ENCODE data around the gene ZNF292. TPM values are rescaled to one million over a fixed set of nuclear protein-coding genes. Genes with fewer than 3 reads are reported as not detected.

Gene ZNF292
- total RNA-seq, 4 donors from 2014 or later, result 17.8 to 40.0 (median 21.3) TPM

DNA sequence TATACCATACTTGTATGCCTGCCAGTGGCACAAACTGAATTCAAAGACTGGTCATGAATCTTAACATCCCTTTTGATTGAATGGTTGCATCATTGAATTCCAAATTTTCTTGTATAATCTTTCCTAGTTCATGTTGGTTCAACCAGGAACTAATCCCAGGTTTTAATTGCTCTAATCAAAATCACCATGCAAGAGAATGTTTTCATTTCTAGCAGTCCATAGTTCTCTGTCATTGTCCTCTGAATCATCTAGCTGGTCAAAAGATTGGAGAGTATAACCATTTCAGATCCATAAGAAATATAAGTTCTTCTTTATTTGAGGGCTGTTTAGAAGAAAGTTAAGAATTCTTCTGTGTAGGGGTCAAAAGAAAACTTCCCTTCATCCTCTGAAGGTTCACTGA lies 57.2 kb downstream of the ZNF292 start:
- no peak for ATAC-seq (ENCODE audit: low FRiP score)
- no peak for DNase-seq (ENCODE audit: low spot score)
- TF ChIP-seq, protein P1, sequence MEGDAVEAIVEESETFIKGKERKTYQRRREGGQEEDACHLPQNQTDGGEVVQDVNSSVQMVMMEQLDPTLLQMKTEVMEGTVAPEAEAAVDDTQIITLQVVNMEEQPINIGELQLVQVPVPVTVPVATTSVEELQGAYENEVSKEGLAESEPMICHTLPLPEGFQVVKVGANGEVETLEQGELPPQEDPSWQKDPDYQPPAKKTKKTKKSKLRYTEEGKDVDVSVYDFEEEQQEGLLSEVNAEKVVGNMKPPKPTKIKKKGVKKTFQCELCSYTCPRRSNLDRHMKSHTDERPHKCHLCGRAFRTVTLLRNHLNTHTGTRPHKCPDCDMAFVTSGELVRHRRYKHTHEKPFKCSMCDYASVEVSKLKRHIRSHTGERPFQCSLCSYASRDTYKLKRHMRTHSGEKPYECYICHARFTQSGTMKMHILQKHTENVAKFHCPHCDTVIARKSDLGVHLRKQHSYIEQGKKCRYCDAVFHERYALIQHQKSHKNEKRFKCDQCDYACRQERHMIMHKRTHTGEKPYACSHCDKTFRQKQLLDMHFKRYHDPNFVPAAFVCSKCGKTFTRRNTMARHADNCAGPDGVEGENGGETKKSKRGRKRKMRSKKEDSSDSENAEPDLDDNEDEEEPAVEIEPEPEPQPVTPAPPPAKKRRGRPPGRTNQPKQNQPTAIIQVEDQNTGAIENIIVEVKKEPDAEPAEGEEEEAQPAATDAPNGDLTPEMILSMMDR (IDR thresholded peaks at IDR 0.05), result no peak

GRCh38 chr6:87213364-87213763 lies 58.0 kb downstream of the ZNF292 start:
- no peak for ATAC-seq (ENCODE audit: low FRiP score)
- TF ChIP-seq, protein P1 (IDR thresholded peaks at IDR 0.05), result no peak
- DNase-seq (ENCODE audit: low spot score), result no peak

GRCh38 chr6:87214831-87215230 lies 59.5 kb downstream of the ZNF292 start:
- TF ChIP-seq, protein P1 (IDR thresholded peaks at IDR 0.05), result no peak
- no peak for DNase-seq (ENCODE audit: low spot score)
- ATAC-seq (ENCODE audit: low FRiP score), result no peak

- DNase-seq (ENCODE audit: low spot score) (no peak), ATAC-seq (ENCODE audit: low FRiP score) (no peak)
- TF ChIP-seq, protein P1 (IDR thresholded peaks at IDR 0.05), result no peak
These were observed 65.6 kb downstream of the ZNF292 start for GRCh38 chr6:87220997-87221396.

- ATAC-seq (ENCODE audit: low FRiP score) (no peak), DNase-seq (ENCODE audit: low spot score) (no peak)
- TF ChIP-seq, protein P1 (IDR thresholded peaks at IDR 0.05), result no peak
These were observed 67.3 kb downstream of the ZNF292 start for GRCh38 chr6:87222676-87223075.

- ATAC-seq (ENCODE audit: low FRiP score) (no peak), DNase-seq (ENCODE audit: low spot score) (no peak)
- TF ChIP-seq, protein P1 (IDR thresholded peaks at IDR 0.05), result no peak
These were observed 69.6 kb downstream of the ZNF292 start for GRCh38 chr6:87224971-87225370.

- ATAC-seq (ENCODE audit: low FRiP score), result no peak
- TF ChIP-seq, protein P1 (IDR thresholded peaks at IDR 0.05), result no peak
- DNase-seq (ENCODE audit: low spot score), result no peak
These were observed 70.1 kb downstream of the ZNF292 start for GRCh38 chr6:87225511-87225910.

All from omental fat pad (tissue), 4 donors.